Stimulated activated CD4-positive, alpha-beta T cell treated with anti-CD3 and anti-CD28 coated beads, TNF-alpha, amount 100 ng/mL, for 24 hours (primary cell): ENCODE data around the gene ARSB.
"Not testable (repeated sequence)": the region's sequence is repeated elsewhere in the genome, so short reads cannot be mapped to it uniquely, and the experiment has no call there.

Experiments
- DNase-seq, 3 experiments: peaks; one replicate each; pipeline ENCODE4 v3.0.0-alpha.2; 2020; ENCODE audit warnings: low read depth in 3 of 3

ARSB gene

DNA sequence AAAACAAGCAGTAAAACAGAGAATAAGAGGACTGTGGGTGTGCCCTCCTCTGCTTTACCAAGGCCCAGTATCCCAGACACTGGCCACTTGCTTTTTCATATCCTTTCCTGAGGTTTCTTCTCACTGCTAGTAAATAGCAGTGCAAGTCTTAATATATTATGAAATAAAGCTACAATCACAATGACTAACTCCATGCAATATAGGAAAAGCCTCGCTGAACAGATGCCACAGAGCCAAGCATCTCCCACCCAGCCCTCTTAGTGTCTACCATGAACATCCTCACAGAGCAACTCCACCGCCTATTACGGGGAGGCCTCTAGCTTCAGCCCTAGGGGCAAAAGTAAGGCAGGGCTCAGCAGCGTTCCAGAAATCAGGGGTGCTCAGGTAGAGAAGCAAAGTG is 205.8 kb downstream of the ARSB start:
- DNase-seq: no peak

DNA sequence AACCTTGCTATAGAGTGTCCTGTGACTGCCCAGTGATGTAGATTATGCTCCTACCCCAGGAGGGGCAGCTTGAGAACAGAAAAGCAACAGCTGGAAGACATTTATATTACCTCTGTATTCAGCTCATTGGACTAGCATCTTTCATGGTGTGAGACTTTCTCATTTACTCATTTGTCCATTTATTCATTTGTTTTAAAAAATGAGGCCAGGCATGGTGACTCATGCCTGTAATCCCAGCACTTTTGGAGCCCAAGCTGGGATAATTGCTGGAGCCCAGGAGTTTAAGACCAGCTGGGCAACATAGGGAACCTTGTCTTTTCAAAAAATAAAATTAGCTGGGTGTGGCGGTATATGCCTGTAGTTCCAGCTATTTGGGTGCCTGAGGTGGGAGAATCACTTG is 206.6 kb downstream of the ARSB start:
- no peak for DNase-seq

DNA sequence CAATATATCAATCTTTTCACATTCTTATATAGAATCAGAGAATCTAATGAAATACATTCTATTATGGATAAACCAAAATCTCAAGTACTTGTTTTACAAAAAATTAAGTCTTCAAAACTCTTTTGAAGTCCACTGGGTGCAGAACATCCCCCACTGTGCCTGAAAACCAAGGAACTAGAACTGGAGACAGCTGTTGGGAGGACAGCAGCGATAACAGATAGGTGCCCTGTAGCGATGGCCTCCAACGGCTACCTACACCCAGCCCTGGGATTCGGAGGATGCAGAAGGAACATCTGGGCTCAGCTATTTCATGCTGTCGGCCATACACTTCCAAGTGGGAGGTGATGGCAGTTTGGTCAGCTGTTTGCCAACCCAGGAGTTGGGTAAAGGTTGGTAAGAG is 207.2 kb downstream of the ARSB start:
- DNase-seq: no peak

DNA sequence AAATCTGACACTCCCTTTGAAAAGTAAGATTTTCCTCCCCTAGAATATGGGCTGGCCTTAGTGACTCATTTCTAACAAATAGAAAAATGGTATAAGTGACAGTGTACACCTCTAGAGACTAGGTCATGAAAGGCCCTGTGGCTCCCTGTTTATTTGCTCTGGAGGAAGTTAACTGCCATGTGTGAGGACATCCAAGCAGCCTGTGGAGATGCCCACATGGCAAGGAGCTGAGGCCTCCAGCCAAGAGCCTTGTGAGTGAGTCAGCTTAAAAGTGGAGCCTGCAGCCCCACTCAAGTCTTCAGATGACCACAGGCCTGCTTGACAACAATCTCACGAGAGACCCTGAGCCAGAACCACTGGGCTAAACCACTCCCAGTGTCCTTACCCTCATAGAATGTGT is 208.5 kb downstream of the ARSB start:
- no peak for DNase-seq

DNA sequence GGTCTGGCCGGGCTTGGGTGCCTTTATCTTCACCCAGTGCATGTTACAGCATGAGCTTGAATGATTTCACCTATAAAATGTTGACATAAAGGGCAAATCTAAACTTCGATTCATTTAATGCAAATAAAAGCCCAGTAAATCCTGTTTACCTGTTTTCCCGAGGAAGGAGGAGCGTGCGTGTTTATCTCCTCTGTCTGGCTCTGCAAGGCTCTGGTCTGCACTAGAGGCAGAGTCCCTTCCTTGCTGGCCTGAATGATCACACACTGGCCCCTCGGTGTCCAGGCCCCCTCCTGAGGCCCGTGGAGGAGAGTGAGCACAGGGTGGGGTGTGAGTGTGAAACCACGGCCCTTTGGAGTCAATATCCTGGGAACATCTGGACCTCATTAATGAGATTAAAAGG is 211.5 kb downstream of the ARSB start:
- no peak for DNase-seq

DNA sequence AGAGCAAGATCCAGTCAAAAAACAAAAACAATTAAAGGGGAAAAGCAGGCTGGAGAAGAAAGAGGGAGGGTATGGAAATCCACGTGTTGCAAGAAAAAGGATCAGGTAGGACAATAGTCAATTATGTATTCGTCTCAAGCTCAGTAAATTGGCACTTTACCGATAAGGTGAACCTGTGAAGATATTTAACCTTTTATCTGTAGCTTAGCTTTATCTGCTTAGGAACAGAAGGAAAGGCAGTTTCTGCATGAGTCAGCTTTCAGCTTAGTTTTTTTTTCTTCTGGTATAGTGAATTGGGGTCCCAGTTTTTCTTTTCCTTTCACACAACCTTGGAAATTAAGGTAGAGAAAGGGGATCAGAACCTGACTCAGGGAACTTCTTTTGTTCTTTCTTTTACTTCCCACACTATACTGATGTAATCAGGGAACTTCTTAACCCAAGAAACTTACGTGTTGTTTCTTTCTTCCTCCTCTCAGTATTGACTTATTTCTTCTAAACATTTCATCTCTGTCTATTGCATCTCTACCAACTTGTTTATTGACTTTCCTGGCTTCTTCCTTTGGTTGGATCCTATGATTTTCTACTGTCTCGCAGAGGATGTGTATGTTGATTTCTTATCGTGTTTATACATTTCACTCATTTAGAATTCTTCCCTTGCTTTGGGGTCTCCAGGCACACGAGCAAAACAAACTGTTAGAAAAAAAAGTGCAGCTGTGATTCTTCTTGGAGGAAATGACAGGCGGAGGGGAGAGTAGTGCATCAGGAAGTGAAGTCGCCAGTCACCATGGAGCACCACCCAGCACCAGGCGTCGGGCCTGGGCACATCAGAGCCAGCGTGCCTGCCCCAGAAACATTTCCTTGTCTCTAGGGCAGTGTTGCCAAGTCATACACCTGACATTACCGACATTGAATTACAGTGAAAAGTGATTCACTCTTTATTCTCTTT is 213.6 kb downstream of the ARSB start:
- DNase-seq: no peak

DNA sequence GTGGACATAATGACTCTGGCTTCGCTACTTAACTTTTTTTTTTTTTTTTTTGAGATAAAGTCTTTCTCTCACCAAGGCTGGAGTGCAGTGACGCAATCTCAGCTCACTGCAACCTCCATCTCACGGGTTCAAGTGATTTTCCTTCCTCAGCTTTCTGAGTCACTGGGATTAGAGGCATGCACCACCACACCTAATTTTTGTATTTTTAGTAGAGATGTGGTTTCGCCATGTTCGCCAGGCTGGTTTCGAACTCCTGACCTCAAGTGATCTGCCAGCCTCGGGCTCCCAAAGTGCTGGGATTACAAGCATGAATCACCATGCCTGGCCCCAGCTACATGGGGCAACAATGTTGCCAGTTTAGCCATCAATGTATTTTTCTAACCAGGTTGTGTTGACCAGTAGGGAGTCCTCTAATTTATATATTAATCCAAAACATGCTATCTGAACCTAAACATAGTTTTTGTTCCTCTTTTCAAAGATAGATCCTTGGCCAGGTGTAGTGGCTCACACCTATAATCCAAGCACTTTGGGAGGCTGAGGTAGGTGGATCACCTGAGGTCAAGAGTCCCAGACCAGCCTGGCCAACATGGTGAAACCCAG is 216.2 kb downstream of the ARSB start:
- DNase-seq: no peak

DNA sequence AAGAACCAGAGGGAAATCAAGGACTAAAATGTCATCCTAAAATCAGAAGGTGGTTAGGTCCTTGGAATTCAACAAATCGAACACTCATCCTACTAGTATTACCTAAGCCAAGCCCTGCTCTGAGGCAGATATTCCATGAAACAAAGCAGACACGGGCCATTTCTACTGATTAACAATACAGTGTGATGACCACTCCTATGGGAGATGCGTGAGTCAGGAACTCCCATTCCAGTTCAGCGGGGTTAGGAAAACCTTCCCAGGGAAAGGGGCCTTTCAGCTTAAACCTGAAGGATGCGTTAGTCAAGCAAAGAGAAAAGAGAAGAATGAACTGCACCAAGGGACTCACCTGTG is 218.7 kb downstream of the ARSB start:
- DNase-seq: no peak

DNA sequence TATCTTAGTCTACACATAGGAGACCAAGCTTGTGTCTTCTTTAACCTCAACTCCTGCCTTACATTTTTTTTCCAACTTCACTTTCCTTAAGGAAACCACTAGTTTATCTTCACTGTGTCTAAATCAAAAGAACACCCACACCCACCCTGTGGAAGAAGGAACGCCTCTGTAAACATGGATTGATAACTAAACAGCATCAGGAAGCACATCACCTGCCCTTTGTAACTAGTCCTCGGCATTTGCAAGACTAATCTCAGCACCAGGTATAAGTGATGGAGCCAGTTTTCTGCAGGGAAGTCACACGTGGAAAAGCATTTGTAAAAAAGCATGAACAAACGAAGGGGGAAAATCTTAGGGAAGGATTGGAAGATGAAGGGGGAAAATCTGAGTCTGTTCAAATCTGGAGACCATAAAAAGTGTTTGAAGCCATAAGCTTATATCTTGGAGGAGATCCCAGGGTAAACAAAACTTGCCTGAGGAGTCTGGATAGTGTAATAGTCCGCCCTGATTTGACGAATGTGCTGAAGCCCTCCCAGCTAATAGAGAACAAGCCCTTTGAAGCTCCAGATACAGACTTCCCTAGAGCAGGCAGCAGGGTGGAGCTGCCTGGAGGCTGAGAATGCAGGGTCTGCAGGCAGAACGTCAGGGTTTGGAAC is 219.2 kb downstream of the ARSB start:
- no peak for DNase-seq

DNA sequence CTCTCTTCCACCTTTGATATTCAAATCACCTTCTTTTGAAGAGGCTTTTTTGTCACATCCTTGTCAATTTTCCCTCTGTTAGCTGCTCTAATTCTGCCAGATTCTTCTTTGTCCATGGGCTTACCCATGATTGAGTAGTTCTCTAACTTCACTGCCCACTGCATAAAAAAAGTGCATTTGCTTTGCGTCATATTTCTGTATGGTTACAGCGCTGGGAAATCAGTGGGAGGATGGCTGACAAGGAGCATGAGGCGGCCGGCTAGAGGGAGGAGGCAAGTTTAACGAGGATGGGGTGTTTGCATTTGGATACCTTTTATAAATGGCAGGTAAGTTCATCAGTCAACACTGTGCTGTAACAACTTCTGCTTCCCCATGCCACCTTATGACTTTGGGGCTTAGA is 220.0 kb downstream of the ARSB start:
- no peak for DNase-seq

DNA sequence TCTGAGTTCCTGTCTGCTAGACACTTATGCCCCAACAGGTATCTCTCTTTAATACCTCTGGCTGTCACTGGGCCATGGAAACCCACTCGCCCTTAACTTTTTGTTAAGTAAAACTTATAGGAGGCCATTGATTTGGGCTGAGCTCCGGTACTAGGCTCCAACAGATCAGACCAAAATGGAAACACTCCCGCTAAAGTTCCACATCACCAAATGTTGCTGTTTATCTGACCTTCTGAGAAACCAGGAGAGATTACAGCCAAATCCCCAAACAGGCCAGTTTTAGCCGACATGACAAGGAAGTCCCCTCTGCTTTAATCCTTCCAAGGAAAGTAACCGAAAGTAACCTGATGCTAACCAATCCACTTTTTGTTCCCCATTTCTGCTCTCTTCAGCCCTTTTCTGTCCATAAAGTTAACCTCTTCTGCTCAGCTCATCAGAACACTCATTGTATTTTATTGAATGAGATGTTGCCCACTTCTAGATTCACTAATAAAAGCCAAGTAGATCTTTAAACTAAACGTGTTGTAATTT is 221.4 kb downstream of the ARSB start:
- no peak for DNase-seq

DNA sequence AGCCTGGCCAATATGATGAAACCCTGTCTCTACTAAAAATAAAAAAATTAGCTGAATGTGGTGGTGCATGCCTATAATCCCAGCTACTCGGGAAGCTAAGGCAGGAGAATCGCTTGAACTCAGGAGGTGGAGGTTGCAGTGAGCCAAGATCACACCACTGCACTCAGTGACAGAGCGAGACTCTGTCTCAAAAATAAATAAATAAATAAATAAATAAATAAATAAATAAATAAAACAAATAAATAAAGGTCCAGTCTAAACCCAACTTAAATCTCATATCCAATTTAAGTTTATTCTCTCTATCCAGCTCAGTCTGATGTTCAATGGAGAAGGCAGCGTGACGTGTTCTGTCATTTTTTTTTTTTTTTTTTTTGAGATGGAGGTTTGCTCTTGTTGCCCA is 222.4 kb downstream of the ARSB start:
- not testable (repeated sequence) for DNase-seq

DNA sequence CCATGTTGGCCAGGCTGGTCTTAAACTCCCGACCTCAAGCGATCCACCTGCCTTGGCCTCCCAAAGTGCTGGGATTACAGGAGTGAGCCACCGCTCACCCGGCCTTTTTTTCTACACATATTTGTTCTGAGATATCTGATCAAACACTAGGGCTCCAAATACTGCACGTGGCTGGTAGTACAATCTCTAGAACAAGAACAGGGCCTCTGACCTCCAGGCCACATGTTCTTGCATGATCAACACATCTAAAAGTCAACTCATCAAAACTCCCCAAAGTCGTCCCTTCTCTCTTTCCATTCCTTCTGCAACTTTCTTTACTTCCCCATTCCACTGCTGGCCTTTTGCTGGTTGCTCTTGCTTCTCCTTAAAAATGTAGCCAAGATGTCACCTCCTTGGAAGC is 223.3 kb downstream of the ARSB start:
- DNase-seq: no peak

DNA sequence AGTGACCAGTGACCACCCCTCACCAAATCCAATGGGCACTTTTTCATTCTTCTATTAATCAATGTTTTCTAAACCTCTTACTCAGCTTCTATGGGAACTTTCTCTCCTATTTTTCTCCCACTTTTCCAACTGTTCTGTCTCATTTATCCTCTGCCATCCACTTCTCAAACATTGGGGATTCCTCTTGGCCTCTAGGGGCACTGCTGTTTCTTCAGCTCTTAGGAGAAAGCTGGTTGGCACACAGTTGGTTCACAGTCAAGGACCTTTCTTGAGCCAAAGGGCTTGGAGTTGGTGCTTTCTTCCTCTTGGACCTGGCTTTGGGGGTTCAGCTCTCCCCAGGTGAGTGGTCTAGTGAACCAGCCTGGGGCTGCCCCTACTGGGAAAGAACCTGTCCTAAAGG is 224.3 kb downstream of the ARSB start:
- no peak for DNase-seq

DNA sequence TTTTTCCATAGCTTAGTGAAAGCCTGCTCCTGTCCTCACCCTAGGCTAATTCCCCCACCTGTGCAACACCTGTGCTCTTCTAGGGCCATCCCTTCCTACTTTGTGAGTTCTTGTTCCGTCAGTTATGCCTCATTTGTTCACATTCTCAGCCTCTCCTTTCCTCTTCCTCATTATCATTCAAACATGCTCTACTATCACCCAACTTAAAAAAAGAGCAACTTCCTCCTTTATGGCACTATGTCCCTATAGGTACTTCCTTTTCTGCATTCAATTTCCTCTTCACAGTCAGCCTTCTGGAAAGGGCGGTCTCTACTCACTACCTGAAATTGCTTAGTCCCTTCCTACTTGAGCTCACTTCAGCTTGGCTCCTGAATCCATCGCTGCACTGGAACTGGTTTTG is 224.7 kb downstream of the ARSB start:
- DNase-seq: no peak

DNA sequence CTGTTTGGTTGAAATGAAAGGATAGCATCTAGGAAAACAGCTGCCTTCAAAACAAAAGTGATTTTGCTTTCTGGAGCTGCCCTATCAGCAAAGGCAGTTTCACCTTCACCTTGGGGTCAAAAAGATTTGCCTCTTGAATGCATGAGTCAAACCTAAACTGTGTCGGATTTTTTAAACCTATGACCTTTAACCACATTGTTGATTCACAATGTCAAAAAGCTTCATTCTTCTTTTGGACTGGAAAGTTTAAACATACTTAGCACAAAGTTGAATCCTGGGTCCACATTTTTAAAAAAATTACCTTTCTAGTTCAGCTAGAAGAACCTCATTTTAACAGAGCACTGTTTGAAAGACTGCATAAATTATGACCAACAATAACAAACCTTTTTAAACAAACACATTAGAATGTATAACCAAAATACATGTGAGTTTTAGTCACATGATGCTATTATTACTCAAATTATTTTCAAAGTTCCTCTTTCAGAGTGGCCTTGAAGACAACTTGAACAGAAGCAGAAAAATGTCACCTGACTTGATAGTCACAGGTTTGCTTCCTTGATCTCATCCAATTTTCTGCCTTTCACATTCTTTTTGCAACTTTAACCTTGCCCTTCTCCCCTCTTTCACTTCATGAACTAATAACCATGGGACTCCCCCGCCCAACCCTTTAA is 226.8 kb downstream of the ARSB start:
- DNase-seq: no peak

DNA sequence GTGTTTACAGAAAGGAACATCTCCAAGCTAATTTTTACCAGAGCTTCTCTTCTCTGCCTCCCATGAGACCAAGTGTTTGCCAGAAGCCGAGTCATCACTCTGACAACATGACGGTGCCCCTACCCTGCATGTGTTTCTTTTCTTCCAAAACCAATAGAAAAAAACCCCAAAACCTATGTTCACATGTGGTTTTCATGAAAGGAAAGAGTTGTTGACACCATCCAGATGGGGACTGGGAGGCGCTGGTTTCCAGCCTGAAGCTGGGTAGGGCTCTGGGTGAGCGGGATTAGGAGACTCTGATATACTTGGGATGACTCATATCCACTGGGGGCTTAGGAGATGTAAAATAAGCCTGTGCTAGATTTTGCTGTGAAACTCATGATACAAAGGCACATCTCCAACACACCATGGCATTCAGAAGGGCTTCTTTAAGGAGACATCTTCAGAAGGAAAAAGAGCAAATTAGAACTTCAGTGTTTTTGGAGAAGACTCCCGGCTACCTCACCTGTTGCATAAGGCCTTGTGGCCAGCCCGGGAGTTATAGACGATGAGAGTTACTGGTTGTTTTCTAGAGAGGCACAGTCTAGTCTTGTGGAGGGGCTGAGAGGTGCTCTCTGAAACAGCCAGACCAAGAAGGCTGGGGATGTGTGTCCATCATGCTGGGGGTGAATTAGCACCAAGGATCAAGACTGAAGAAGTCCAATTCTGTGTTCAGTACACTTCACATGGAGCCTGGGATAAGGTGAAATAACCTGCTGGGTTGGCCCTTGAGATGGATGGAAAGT is 227.6 kb downstream of the ARSB start:
- no peak for DNase-seq

DNA sequence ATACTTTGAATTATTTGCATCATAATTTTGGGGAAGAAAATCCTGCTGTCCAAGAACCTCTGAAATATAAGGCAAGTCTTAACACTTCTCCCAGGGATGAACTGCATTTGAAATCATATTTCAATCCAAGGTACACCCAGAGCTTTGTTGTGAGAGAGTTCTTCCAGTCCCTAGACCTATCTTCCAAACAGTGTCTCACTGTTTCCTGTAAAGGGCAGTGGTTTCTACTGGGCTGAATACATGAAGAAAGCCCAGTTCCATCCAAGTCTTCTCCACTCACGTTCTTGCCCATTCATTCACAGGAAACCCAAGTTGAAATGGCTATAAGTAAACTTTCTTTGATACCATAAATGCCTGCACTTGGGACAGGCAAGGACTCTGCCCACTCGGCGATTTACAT is 228.3 kb downstream of the ARSB start:
- DNase-seq: no peak

DNA sequence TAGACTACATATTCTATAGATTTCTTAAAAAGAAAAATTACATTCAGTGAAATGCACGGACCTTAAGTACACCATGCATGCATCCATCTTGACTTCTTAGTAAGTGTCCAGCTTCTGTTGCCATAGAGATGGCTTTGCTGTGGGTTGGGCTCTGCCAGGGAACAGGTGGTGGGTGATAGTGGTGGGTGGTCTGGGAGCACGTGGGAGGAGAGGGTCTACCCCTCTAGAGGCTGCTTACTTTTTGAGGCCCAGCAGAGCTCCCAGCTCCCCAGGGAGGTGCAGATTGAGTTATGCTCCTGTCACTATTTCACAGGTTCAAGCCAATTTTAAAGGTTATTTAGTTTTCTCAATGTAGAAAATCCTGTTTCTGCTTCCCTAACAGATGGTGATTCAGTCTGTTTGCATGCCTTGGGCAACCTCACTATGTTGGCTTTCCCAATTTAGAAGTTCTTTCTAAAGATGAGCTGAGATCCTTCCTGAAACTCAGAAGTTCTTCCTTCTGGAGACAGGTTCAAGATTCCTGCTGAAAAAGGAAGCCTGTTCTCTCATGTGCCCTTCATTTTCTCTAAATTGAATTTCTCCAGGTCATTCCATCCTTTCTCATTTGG is 229.2 kb downstream of the ARSB start:
- DNase-seq: no peak

DNA sequence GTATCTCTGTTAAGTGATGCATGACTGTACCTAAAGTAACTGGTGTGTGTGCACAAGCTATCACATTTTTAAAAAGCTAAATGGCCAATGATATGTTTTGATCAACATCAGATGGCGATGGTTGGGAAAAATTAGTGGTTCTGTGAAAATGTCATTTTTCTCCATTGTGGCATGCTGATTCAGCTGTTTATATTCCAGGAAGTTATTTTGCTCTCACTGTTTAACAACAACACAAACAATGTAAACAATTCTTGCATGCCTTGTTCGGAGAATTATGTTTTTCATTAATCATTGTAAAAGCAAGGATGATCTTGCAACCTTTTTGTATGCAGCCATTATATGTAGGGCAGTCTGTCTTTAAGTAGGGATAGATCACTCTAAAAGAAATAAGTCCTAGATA is 230.5 kb downstream of the ARSB start:
- no peak for DNase-seq

DNA sequence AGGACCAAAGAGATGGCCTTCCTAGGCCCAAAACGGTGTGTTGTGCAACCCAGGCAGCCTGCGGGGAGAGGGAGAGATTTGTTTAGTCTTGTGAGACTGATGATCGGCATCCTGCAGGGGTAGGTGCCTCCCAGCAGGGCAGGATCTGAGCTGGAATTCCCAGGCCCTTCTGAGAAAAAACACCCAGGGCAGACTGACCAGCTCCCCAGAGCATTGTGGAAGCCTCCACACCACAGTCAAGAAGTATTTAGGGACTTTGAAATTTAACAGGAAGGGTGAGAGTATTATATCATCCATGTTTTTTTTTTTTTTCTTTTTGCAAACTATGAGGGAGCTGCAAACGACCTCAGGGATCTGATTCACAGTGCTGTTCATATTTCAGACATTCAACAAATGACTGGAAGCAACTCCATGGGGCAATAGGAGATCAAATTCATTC is 232.0 kb downstream of the ARSB start:
- DNase-seq: no peak
